Stimulated activated memory B cell treated with anti-CD40 and anti-IgM and Interleukin-4, amounts not matched to agents 10 μg/mL and 1 μg/mL and 100 μg/mL, for 72 hours (primary cell): ENCODE results near the gene BLVRA.

Experiments
- ATAC-seq: fragments of 150-1000 bp; cut with Tn5 transposase; 2 replicates; pipeline ENCODE4 v1.10.0; 2021
- H3K27ac Mint-ChIP-seq: one replicate; pipeline ENCODE4 v1.8.0; 2022; ENCODE audit warnings: mild to moderate bottlenecking, mixed read lengths
- H3K27me3 Mint-ChIP-seq: one replicate; pipeline ENCODE4 v1.8.0; 2022; ENCODE audit warnings: mixed read lengths
- H3K36me3 Mint-ChIP-seq: one replicate; pipeline ENCODE4 v1.8.0; 2022; ENCODE audit warnings: mixed read lengths
- H3K4me1 Mint-ChIP-seq: one replicate; pipeline ENCODE4 v1.8.0; 2022; ENCODE audit warnings: mixed read lengths
- H3K4me3 Mint-ChIP-seq: one replicate; pipeline ENCODE4 v1.8.0; 2022; ENCODE audit warnings: mild to moderate bottlenecking, moderate library complexity, mixed read lengths
- H3K9me3 Mint-ChIP-seq: one replicate; pipeline ENCODE4 v1.8.0; 2022; ENCODE audit warnings: mixed read lengths

The BLVRA gene

GRCh38 chr7:43844662-43845061 is 86.2 kb downstream of the BLVRA start:
- H3K27ac Mint-ChIP-seq = no peak overlapping the region
- H3K4me1 Mint-ChIP-seq = no peaks in the 10 kb centered on the region
- no peaks in the 10 kb centered on the region for H3K36me3 Mint-ChIP-seq
- ATAC-seq = no peak
- H3K9me3 Mint-ChIP-seq = no peaks in the 10 kb centered on the region
- peaks cover 13% of the 10 kb centered on the region for H3K27me3 Mint-ChIP-seq
- no peak overlapping the region for H3K4me3 Mint-ChIP-seq

- peaks cover 13% of the 10 kb centered on the region for H3K27me3 Mint-ChIP-seq
- no peaks in the 10 kb centered on the region for H3K4me1 Mint-ChIP-seq
- H3K36me3 Mint-ChIP-seq = no peaks in the 10 kb centered on the region
- no peaks in the 10 kb centered on the region for H3K9me3 Mint-ChIP-seq
- ATAC-seq = no peak
- no peak overlapping the region for H3K27ac Mint-ChIP-seq
- H3K4me3 Mint-ChIP-seq = no peak overlapping the region
Measured at GRCh38 chr7:43847496-43847895, 89.0 kb downstream of the BLVRA start.

GRCh38 chr7:43849047-43849446 is 90.6 kb downstream of the BLVRA start:
- Mint-ChIP-seq H3K27ac (no peak overlapping the region), H3K4me3 (no peak overlapping the region), H3K27me3 (peaks cover under 1% of the 10 kb centered on the region), H3K36me3 (no peaks in the 10 kb centered on the region), H3K4me1 (no peaks in the 10 kb centered on the region), H3K9me3 (no peaks in the 10 kb centered on the region)
- ATAC-seq = no peak

- Mint-ChIP-seq H3K27ac (no peak overlapping the region), H3K9me3 (no peaks in the 10 kb centered on the region), H3K36me3 (no peaks in the 10 kb centered on the region), H3K27me3 (no peaks in the 10 kb centered on the region), H3K4me1 (no peaks in the 10 kb centered on the region), H3K4me3 (no peak overlapping the region)
- peak; percentile 16 for ATAC-seq
Measured at GRCh38 chr7:43850348-43851116, 92.1 kb downstream of the BLVRA start.

- Mint-ChIP-seq H3K4me3 (no peak overlapping the region), H3K27ac (no peak overlapping the region), H3K9me3 (no peaks in the 10 kb centered on the region), H3K36me3 (no peaks in the 10 kb centered on the region), H3K27me3 (no peaks in the 10 kb centered on the region), H3K4me1 (no peaks in the 10 kb centered on the region)
- no peak for ATAC-seq
Measured at GRCh38 chr7:43851805-43852204, 93.3 kb downstream of the BLVRA start.

GRCh38 chr7:43855176-43855575 is 96.7 kb downstream of the BLVRA start:
- Mint-ChIP-seq H3K27ac (no peak overlapping the region), H3K27me3 (no peaks in the 10 kb centered on the region), H3K36me3 (no peaks in the 10 kb centered on the region), H3K9me3 (peaks cover 3% of the 10 kb centered on the region), H3K4me1 (no peaks in the 10 kb centered on the region), H3K4me3 (no peak overlapping the region)
- no peak for ATAC-seq

GRCh38 chr7:43856316-43856715 is 97.8 kb downstream of the BLVRA start:
- Mint-ChIP-seq H3K9me3 (peaks cover 3% of the 10 kb centered on the region), H3K4me1 (no peaks in the 10 kb centered on the region), H3K27ac (no peak overlapping the region), H3K4me3 (no peak overlapping the region), H3K36me3 (no peaks in the 10 kb centered on the region), H3K27me3 (no peaks in the 10 kb centered on the region)
- peak; percentile 48 for ATAC-seq
